Measurements from ENCODE around the gene UHRF2. TPM values are rescaled to one million over a fixed set of nuclear protein-coding genes. Genes with fewer than 3 reads are reported as not detected.
"Not testable (repeated sequence)": the region's sequence is repeated elsewhere in the genome, so short reads cannot be mapped to it uniquely, and the experiment has no call there.

The UHRF2 gene, protein sequence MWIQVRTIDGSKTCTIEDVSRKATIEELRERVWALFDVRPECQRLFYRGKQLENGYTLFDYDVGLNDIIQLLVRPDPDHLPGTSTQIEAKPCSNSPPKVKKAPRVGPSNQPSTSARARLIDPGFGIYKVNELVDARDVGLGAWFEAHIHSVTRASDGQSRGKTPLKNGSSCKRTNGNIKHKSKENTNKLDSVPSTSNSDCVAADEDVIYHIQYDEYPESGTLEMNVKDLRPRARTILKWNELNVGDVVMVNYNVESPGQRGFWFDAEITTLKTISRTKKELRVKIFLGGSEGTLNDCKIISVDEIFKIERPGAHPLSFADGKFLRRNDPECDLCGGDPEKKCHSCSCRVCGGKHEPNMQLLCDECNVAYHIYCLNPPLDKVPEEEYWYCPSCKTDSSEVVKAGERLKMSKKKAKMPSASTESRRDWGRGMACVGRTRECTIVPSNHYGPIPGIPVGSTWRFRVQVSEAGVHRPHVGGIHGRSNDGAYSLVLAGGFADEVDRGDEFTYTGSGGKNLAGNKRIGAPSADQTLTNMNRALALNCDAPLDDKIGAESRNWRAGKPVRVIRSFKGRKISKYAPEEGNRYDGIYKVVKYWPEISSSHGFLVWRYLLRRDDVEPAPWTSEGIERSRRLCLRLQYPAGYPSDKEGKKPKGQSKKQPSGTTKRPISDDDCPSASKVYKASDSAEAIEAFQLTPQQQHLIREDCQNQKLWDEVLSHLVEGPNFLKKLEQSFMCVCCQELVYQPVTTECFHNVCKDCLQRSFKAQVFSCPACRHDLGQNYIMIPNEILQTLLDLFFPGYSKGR
- total RNA-seq: 76.5 and 81.1 TPM in 2 replicates

DNA sequence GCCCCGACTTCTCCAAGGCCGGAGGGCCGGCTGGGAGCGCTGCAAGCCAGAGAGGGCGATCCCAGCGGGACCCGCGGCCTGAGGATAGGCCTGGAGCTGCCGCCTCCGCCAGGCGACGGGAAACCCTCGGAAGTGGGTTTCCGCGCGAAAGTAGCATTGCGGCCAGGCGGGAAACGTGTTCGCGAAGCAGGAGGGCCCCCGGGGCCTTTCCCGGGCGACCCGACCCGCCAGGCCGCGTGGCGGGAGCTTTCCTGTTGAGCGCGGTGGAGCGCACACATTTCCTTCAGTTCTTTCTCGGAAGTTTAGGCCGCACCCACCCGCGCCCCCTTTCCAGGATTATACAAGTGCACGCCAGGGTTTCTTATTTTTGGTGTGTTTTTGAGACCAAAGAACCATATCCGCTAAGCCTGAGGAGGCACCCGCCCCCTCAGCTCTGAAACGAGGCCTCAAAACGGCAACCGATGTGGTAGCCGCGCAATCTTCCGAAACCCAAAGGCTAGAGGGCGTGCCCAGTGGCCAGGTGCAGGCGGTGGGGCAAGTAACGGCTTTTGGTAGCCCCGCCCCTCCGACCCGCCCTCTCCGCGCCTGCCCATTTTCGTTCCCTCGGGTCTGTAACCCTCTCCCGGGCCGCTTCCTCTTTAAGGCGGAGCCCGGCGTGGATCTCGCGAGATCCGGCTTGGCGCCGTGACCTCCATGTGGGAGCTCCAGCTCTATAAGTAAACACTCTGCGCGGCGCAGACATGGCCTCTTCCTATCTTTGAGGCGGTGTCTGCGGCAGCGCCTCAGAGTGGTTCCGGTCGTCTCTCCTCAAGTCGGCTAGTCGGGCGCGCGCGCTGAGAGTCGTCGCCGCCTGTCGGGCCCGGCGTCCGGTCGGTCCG lies at the start of gene UHRF2:
TSS of gene UHRF2 (plus strand) at position 713 of the 878 bp plus-strand sequence. CDS start 292 bp downstream, outside the sequence.
- intact Hi-C loops (cut with micrococcal nuclease): loop anchor here (1.0 to 5.0 kb wide), 12 partner anchors 17 to 975 kb away; partner anchors contain the start of genes CD274, KDM4C, PLGRKT and RIC1

DNA sequence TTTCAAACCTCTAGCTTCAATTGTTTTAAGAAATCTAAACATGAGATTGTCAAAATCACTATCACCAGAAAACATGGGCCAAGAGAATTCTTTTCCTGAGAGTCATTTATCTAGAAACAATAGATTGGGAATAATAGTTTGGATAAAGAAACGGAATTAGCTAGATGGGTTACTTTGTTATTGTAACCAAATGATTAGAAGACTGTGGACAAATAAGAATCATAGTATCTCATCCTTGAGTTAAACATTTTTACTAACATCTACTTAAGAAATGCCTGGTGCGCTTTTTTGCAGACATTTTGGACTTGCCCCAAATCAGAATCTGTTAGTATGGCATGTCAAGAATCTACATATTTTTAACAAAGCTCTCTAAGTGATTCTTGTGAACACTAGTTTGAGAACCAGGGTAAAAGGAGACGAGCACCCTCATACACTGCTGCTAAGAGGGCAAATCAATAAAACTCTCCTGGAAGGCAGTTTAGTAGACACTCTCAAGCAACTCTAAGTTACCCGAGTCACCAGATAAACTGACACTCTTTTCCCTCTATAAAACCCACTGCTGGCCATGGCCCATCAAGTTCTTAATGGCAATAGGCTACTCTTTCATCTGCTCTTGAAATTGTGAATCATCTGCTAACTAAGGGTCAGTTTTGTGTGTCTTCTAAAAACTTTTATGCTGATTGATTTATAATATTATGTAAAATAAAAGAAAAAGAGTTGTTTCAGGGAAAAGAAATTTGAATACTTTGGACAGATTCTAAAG lies 45.7 kb upstream of the UHRF2 start:
- intact Hi-C loops (cut with micrococcal nuclease): no loop called here

DNA sequence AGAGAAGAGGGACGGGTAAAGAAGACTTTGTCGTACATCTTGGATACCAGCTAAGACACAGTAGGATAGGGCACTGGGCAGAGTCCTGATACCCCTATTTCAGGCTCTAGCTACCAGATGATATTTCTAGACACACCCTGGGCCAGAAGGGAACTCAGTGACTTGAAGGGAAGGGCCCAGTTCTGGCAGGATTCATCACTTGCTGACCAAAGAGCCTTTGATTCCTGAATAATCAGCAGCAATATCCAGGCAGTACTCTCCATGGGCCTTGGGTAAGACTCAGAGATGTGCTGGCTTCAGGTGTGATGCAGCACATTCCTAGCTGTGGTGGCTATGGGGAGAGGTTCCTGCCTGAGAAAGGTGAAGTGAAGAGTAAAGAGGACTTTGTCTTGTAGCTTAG lies 44.2 kb upstream of the UHRF2 start:
- intact Hi-C loops (cut with micrococcal nuclease): no loop called here

DNA sequence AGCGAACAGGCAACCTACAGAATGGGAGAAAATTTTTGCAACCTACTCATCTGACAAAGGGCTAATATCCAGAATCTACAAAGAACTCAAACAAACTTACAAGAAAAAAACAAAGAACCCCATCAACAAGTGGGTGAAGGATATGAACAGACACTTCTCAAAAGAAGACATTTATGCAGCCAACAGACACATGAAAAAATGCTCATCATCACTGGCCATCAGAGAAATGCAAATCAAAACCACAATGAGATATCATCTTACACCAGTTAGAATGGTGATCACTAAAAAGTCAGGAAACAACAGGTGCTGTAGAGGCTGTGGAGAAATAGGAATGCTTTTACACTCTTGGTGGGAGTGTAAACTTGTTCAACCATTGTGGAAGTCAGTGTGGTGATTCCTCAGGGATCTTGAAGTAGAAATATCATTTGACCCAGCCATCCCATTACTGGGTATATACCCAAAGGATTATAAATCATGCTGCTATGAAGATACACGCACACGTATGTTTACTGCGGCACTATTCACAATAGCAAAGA lies 31.5 kb upstream of the UHRF2 start:
- intact Hi-C loops (cut with micrococcal nuclease): not testable (repeated sequence)

DNA sequence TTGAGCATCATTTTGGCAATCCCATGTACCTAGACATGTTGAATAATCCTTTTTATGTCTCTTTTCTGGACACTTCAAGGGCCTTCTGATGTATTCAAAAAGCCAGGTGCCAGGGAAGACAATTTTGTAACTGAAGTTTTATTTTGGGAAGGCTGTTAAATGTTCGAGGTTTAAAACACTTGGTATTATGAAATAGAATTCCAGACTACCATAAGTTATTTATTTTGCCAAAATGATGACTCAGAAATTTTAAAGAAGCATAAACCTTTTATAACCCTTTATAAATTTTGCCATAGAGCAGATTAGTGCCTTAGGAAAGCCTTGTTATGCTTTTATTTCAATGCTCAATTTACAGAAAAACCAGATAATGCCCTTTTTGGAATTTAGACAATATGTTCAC lies 30.3 kb upstream of the UHRF2 start:
- intact Hi-C loops (cut with micrococcal nuclease): no loop called here

DNA sequence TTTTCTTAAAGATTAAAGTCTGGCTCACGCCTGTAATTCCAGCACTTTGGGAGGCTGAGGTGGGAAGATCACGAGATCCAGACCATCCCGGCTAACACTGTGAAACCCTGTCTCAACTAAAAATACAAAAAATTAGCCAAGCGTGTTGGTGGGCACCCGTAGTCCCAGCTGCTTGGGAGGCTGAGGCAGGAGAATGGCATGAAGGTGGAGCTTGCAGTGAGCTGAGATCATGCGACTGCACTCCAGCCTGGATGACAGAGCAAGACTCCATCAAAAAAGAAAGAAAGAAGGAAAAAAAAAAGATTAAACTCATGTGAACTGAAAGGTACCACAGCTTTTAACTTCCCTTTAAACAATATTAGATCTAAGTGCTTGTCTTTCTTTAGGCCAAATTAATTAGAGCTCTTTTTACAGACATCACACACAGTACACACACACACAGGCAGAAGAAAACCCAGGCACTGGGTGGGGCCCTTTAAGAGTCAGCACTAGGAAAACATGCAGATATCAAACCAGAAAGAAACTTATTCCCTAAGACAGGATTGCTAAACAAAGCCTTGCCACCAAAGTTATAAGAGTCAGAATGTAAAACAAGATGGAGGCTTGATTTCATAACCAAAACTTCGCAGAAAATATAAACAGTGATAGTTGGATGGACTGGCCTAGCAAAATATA lies 29.3 kb upstream of the UHRF2 start:
- intact Hi-C loops (cut with micrococcal nuclease): no loop called here

DNA sequence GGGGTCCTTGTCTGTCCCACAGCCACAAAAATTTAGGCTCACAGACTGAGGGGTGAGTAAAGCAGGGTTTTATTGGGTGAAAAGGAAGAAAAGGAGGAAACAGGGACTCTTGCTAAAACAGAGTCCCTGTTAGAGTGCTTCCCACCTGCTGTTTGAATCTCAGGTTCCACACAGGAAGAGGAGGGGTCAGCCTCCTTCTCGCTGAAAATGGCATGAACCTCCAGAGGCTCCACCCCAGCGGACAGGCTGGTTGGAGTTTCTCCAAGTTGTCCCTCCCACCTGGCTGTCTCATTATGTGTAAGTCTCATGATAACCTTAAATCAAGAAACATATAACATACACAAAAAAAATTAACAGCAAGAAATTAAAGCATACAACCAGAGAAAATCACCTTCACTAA lies 28.3 kb upstream of the UHRF2 start:
- intact Hi-C loops (cut with micrococcal nuclease): no loop called here

DNA sequence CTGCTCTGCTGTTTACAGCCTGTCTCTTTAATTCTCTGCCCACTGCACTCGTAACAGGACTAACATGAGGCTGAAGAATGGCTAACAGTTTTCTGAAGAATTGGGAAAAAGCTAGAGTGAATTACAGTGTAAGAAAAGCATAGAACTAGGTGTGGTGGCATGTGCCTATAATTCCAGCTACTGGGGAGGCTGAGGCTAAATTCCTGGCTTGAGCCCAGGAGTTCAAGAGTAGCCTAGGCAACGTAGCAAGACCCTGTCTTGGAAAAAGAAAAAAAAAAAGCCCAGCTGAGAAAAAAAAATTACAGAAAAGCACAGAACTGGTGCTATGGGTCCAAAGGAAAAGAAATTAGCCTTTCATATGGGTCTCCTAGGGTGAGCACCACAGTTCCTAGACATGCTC lies 13.9 kb upstream of the UHRF2 start:
- intact Hi-C loops (cut with micrococcal nuclease): no loop called here

DNA sequence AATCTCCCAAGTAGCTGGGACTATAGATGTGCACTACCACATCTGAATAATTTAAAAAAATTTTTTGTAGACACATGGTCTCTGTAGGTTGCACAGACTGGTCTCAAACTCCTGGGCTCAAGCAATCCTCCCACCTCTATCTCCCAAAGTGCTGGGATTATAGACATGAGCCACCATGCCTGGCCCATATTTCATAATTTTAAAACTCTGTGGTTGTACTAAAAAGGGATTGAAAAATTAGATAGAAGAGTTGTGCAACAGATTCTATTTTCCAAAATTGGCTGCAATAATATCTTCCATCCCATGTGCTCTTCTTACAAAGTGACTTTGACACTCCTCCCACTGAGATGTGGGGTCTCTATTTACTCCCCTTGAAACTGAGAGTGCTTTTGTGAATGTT lies 7.6 kb upstream of the UHRF2 start:
- intact Hi-C loops (cut with micrococcal nuclease): no loop called here

DNA sequence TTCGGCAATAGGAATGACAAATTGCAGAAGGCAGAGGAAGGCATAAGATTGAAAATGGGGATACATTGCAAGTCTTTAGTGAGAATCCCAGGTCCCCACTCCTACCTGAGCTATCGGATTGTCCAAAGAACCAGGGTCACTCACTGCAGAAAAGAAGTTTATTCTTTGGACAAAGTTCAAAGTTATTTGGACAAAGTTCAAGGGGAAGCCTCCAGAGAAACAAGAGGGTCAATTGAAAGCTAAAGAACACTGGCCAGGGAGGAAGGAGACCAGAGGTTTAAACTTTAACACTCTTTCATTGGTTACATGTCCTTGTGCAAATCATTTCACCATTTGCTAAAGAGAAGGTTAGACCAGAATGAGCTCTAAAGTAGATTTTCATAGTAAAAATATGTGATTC lies 5.2 kb upstream of the UHRF2 start:
- intact Hi-C loops (cut with micrococcal nuclease): no loop called here

DNA sequence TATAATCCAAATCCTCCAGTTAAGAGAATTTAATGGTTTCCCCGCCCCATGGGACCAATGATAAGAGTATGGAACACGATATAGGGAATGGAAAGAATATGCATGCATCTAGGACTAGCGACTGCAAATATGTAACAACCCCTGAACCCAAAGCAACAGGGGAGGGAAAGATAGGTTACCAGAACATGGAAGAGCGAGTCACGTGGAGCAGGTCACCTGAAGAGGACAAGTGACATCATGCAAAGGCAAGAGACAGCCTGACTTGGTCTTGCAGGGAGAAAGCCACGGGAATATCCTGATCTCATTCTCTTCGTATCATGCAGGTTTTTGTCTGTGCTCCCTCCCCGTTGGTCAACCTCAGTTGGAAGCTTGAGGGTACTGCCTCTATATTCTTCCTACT lies 4.7 kb upstream of the UHRF2 start:
- intact Hi-C loops (cut with micrococcal nuclease): no loop called here

DNA sequence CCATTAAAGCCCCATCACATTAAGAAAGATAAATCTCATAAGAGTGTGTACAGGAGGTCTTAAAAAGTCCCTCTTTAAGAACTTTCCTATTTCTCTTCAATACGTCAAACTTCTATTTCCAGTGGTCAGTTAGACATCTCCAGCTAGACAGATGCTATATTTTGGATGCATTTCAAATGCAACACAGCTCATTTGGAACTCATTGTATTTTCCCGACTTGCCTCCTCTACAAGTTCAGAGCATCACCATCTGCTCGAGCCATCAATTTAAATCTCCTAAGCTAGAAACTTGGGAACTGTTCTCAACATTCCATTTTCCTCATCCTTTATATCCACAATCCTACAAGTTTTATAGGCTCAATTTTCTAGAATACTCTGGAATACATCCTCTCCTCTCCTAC lies 3.2 kb upstream of the UHRF2 start:
- intact Hi-C loops (cut with micrococcal nuclease): loop anchor here (5.0 kb wide), 6 partner anchors 58 to 973 kb away; partner anchors contain the start of genes CD274 and PLGRKT

DNA sequence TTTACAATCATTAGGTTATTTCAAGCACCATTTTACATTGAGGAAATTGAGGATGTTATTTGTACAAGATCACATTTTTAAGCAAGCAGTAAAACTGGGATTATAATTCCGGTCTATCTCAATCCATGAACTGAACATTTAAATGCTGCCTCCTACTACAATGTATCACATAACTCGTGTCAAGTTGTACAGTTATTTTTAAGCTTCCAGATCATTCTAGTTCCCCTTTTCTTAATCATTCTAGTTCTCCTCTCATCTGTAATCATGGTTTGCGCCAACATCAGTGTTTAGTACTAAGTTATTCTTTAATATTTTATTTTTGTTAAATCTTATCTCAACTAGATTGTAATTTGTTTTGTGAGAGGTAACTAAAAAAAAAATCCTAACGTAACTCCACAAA lies 2.4 kb upstream of the UHRF2 start:
- intact Hi-C loops (cut with micrococcal nuclease): loop anchor here (5.0 kb wide), 6 partner anchors 58 to 973 kb away; partner anchors contain the start of genes CD274 and PLGRKT

DNA sequence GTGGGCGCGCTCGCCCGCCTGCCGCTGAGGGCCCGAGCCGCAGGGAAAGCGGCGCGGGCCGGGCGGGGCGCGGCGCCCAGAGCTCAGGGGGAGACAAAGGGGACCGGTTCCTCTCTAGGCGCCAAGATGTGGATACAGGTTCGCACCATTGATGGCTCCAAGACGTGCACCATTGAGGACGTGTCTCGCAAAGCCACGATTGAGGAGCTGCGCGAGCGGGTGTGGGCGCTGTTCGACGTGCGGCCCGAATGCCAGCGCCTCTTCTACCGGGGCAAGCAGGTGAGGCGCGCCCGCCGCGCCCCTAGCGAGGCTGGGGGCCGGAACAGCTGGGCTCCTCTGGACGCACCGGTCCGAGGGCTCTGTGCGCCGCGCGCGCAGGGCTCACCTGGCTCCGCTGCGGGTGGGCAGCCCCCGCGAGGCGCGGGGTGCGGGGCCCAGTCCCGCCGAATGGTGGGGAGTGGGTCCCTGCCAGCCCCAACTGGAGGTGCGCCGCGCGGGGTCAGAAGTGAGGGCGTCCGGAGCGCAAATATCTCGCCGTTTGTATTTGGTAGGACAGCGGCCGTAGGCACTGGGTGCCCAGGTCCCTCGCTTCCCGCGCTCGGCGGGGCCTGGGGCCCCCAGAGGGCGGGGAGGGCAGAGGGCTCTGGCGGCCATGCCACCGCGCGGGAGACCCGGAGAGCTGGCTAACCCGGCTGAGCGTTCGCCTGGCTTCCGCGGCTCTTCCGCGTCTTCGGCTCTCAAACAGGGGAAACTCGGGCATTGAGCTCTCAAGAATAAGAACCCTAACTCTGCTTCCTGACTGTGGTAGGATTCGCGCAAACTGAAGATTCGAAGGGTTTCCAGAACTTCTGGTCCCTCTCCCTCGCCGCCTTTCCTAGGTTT lies 607 bp downstream of the UHRF2 start:
- intact Hi-C loops (cut with micrococcal nuclease): loop anchor here (1.0 to 5.0 kb wide), 12 partner anchors 16 to 976 kb away; partner anchors contain the start of genes CD274, KDM4C, PLGRKT and RIC1

DNA sequence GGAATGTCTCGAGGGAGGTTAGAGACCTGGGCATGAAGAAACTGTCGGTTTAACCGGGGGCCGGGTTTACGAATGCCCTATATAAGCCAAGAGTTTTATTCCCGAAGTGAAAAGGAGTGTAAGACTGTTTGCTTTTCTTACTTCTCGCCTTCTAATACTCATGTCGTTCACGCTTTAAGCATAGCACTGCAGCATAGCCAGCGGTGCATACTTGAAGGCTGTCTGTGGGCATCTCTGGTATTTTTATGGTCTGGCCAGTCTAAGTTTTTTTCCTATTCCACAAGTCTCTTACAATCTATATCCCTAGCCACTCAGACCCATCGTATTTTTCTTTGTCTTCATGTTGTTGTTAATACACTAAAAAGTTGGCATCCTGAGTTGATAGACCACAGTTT lies 1.2 kb downstream of the UHRF2 start:
- intact Hi-C loops (cut with micrococcal nuclease): loop anchor here (5.0 kb wide), 6 partner anchors 62 to 977 kb away; partner anchors contain the start of genes CD274 and PLGRKT

DNA sequence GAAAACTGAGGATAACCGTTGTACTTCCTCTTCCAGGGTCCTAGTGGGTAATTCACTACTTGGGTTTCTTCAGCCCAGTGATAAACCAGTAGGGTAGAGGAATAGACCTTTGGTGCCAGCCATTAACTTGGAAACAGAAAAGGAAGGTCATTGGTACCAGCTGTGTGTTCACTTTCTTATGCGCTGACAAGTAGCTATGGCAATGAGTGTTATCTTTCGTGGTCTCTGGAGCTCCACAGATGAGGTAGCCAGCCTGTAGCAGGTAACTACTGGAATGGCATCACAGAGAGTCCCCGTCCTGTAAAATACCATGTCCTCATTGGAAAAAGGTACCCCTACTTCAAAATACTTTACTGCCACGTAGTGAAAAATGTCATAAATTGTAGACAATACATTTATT lies 2.3 kb downstream of the UHRF2 start:
- intact Hi-C loops (cut with micrococcal nuclease): no loop called here

DNA sequence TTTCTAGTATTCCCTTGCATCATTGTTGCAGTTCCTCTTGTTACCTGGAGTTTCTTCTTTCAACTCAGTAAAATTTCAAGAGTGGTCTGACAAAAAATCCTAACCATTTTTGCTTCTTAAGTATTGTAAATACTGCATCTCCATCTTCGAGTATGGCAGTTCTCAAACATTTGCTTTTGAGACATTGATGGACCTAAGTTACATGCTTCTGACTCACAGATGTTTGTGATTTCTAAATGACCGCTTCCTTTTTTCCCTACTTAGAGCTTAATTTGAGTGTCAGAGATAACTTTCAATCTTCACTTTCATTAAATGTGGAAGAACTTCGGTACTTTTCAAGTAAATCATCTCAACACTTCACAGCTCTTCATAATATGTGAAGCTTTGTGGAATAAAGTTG lies 4.2 kb downstream of the UHRF2 start:
- intact Hi-C loops (cut with micrococcal nuclease): no loop called here

DNA sequence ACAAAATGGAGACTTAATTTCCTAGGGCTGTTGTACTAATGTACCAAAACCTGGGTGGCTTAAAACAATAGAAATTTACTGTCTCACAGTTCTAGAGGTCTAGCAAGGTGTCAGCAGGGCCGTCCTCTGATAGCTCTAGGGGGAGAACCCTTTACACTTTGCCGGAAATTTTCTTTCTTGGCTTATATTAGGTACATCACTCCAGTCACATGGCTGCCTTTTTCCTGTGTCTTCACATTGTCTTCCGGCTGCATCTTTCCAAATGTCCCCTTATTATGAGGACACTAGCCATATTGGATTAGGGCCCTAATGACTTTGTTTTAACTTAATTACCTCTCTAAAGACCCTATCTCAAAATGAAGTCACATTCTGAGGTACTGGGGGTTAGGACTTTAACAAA lies 5.8 kb downstream of the UHRF2 start:
- intact Hi-C loops (cut with micrococcal nuclease): no loop called here

DNA sequence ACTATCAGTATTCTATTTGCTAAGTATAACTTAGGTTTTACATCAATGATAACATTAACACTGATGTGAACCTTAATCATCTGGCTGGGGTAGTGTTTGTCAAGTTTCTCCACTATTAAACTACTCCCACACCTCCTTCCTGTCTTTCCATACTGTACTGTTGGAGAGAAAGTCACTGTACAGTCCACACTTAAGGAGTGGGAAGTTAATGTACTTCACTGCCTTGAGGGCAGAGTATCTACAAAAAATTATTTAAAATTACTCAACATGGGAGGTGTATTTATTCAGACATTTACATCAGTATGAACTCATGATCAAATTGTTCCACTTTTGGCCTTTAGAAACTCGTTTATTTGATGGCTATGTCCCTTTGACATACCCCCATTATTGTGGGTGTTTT lies 11.9 kb downstream of the UHRF2 start:
- intact Hi-C loops (cut with micrococcal nuclease): no loop called here

Data from T-helper 2 cell treated with Interferon-gamma antibody and Interleukin-4, amounts not matched to agents 100 ng/mL and 5 ng/mL, for 36 hours (primary cell).